ENCODE results near the gene ISCA2.

Gene ISCA2

GRCh38 chr14:74482571-74482970 lies 11.0 kb upstream of the ISCA2 start:
- DNase-seq (ENCODE audit: low read depth in 2 of 2) = no peak

DNA sequence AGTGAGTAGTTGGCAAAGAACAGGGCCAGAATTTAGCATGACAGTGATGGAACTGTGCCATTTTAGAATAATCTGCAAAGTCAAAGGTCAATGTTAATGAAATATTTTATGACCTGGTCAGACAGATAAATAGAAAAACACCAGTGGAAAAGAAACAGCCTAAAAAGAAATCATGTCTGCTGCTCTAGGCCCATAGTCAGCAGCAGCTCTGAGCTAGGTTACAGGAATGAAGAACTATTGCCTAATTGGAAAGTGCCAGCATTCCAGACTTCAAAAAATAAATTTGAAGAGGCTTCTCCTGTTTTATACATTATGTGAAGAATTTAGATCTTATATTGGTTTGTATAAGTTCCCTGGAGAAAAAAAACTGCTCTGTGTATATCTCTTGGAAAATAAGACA lies 10.2 kb upstream of the ISCA2 start:
- DNase-seq (ENCODE audit: low read depth in 2 of 2) = no peak

DNA sequence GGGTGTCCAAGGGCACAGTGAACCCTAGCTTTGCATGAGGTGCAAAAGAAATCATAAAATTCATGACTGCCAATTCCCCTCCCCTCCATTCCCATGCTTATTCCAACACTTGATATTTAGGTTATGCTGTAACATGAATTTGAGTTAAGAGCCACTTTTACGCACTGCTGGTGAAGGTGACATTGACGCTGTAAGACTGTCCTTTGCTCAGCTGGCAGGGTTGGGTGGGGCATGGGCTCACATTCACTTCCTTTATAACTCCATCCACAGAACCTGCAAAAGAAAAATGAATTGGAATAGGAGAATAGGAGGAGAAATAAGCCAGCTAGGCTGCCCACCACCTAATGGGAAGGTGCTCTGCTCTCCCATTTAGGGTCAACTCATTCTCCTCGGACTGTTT lies 7.4 kb upstream of the ISCA2 start:
- DNase-seq (ENCODE audit: low read depth in 2 of 2) = no peak

DNA sequence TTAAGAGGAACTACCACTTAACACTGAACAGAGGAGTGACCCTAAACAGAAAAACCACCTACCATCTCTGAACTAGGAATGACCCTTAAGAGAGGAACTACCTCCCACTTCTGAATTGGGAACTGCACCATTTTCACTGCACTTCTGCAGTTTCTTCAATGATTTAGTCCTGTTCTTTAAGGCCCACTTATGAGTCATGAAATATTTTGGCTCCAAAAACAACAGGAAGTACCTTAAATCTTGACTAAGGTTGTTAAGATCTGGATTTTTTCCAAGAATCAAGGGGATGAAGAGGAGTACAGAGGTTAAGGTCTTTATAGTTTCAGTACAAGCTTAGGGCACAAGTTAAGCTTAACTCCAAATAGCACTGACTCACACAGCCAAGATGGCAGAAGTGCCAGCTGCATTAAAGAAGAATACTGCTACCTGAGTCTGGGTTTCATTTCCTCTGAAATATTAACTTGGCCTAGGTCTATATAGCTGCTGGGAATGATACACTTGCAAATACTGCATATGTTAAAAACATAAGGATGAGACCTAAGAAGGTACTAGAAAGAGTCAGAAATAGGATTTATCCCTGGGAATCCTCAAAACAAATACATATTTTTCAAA lies 4.7 kb upstream of the ISCA2 start:
- DNase-seq (ENCODE audit: low read depth in 2 of 2) = no peak

- no peak for DNase-seq (ENCODE audit: low read depth in 2 of 2)
These were observed 3.1 kb upstream of the ISCA2 start for GRCh38 chr14:74490486-74490885.

DNA sequence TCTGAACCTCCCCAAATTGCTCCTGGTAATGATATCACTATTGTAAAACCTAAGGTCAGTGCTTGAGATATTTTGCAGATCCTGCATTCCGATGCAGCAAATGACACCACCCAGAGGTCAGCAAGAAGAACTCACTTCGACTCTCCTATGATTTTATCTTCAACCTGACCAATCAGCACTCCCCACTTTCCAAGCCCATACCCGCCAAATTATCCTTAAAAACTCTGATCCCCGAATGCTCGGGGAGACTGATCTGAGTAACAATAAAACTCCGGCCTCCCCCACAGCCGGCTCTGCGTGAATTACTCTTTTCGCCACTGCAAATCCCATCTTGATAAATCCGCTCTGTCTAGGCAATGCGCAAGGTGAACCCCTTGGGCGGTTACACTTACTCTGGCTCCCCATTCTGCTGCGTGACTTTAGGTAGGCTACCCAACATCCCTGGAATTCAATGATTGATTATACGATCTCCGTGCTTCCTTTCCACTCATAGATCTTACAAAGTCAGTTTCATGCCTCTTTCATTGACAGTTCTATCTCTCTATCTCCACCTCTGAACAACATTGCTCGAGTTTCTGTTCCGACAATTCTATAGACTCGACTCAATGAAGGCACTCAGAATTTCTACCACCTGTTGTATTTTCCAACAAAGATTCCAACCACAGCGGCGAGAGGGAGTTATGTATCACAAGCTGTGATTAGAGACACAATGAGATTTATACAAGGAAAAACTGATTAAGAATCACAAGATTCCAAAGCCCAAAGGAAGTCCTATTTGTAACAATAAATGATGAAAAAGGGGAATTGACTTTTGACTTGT lies 1.4 kb upstream of the ISCA2 start:
- DNase-seq (ENCODE audit: low read depth in 2 of 2) = no peak

- no peak for DNase-seq (ENCODE audit: low read depth in 2 of 2)
These were observed 706 bp upstream of the ISCA2 start, which contains the start of gene NPC2 for GRCh38 chr14:74492776-74493342. NPC2 (minus strand) TSS chr14:74493305; CDS start chr14:74493274, 31 bp downstream.

DNA sequence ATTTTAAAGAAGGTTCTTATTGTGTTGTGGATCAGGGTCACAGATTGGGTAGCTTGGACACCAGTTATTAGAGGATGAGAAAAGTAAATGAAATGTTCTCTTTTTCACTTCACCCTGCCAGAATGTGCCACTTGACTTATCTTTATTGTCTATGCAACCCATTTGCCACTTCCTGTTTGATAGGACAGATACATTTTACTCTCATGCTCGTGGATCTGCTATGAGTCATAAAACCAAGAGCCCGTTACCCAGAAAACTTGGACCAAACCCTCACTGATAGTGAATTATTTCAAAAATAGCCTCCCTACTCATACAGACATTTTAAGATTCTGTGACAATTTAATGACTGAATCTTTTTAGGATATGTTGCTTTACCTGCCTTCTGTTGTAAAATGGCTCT lies 1.8 kb downstream of the ISCA2 start:
- DNase-seq (ENCODE audit: low read depth in 2 of 2) = no peak

DNA sequence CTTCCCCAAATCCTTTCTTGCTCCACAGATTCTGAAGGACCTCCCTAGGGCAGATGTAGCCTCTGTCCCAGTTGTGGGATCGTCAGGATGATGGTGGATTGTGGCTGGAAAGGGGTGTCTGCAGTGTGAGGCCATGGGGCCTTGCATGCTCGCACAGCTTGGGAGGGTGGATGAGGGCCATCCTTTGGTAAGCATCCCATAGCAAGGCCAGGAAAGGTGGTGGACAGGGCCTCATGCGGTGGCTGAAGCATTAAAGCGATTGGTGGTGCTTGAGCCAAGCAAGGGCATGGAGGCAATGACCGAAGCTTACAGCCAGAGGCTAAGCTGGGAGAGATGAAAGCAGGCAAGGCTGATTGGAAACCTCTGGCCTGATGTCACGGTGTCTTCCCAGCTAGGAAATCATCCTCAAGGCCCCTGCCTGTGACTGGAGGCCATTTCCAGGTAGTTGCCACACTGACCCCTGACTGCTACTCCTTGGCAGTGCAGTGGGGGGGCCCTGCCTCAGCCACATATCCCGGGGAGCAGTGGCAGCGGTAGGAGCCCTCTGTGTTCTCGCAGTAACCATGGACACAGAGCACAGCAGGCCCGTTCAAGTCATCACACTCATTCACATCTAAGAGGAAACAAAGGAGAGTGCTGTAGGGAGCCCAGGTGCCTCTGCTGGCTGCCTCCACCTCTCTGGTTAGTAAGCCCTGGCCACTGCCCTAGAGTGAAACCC lies 7.0 kb downstream of the ISCA2 start:
- DNase-seq (ENCODE audit: low read depth in 2 of 2) = no peak

- no peak for DNase-seq (ENCODE audit: low read depth in 2 of 2)
These were observed 7.6 kb downstream of the ISCA2 start for GRCh38 chr14:74501135-74501614.

DNA sequence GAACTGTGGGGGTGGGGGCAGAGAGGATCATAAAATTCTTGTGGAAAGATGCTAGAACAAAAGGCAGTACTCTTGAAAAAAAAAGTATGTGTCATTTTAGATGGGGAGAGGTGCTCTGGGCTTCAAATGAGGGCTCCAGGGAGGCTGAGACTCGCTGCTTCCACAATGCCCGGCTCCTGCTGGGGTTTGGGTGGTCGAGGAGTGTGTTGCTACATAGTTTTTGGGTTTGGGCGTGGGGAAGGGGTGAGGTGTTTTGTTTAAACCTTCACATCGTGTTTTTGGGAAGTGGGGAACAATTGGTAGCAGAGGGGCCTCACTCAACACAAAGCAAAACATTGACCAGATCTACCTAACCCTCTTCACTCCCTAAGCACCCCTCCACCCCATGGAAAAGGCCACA lies 8.1 kb downstream of the ISCA2 start:
- DNase-seq (ENCODE audit: low read depth in 2 of 2) = no peak

- DNase-seq (ENCODE audit: low read depth in 2 of 2) = no peak
These were observed 8.9 kb downstream of the ISCA2 start for GRCh38 chr14:74502236-74503019.

- no peak for DNase-seq (ENCODE audit: low read depth in 2 of 2)
These were observed 9.8 kb downstream of the ISCA2 start for GRCh38 chr14:74503291-74503937.

- DNase-seq (ENCODE audit: low read depth in 2 of 2) = no peak
These were observed 10.4 kb downstream of the ISCA2 start for GRCh38 chr14:74503938-74504335.

DNA sequence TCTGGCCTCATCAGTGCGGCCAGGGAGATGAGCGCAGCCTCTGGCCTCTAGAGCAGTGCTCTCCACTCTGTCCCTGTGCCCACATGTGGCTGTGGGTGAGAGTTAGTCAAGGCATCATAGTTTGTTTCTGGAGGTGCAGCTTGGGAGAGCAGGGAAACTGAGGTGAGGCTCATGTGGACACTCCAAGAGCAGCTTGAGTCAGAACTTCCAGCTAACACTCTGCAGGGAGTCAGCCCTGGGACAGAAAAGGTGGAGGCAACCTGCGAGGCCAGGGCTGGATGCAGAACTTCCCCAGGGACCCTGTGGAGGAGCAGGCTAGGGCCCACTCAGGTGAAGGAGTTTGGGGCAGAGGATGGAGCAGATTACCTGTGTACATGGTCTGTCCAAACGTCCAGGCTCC lies 10.8 kb downstream of the ISCA2 start:
- no peak for DNase-seq (ENCODE audit: low read depth in 2 of 2)

- no peak for DNase-seq (ENCODE audit: low read depth in 2 of 2)
These were observed 11.5 kb downstream of the ISCA2 start for GRCh38 chr14:74504874-74505720.

- DNase-seq (ENCODE audit: low read depth in 2 of 2) = no peak
These were observed 12.3 kb downstream of the ISCA2 start for GRCh38 chr14:74505831-74506230.

GRCh38 chr14:74506411-74506851 lies 12.9 kb downstream of the ISCA2 start:
- DNase-seq (ENCODE audit: low read depth in 2 of 2) = no peak

DNA sequence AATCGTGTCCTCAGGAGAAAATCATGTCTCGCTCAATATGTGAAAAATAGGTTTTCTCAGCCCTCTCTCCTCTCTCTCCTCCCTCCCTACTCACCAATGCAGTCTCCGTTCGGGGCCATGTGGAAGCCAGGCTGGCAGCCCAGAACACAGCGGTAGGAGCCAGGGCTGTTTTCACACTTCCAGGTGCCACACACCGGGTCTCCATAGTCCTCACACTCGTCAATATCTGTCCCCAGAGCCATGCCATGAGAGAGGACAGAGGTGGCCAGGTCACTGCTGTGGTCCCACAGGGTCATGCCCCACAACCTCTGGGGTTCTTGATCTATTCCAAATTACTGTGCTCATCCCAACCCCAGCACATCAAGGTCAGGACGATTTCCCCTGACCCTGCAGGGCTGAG lies 13.5 kb downstream of the ISCA2 start:
- no peak for DNase-seq (ENCODE audit: low read depth in 2 of 2)

- no peak for DNase-seq (ENCODE audit: low read depth in 2 of 2)
These were observed 14.3 kb downstream of the ISCA2 start for GRCh38 chr14:74507840-74508239.

Measured in stimulated activated CD4-positive, alpha-beta T cell treated with anti-CD3 and anti-CD28 coated beads, Interleukin-1b, Interleukin-23, amount 100 ng/mL, for 4 hours (primary cell).